ENCODE data around the gene CPXM1. TPM values are rescaled to one million over a fixed set of nuclear protein-coding genes. Genes with fewer than 3 reads are reported as not detected.

The CPXM1 gene
- total RNA-seq, 1 donor: under 0.01 TPM

DNA sequence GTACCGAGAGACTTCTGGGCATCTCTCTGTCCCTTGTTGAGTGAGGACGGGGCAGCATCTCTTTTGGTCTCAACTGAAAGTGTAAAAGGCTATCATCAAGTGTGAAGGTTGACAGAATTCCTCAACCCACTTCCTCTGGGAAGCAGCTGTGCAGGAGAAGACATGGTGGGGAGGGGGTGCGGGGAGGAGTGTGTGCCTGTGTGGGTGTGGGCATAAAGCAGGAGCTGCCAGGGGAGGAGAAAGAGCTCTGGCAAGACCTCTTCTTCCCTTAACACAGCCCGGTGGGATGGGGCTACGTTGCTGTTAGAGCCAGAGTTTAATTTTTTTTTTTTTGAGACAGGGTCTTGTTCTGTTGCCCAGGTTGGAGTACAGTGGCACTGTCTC is 31.8 kb downstream of the CPXM1 start:
- Histone ChIP-seq H3K27me3 (ENCODE audit: insufficient read depth, low read length) (peaks cover 69% of the 10 kb centered on the region), H3K36me3 (ENCODE audit: insufficient read depth, low read length) (no peaks in the 10 kb centered on the region), H3K79me2 (ENCODE audit: insufficient read depth, low read length) (no peaks in the 10 kb centered on the region), H3K27ac (ENCODE audit: low read depth, low read length) (no peak overlapping the region), H4K20me1 (ENCODE audit: insufficient read depth, low read length) (peaks cover 15% of the 10 kb centered on the region), H3K9me3 (ENCODE audit: low read depth, low read length) (no peaks in the 10 kb centered on the region), H3K4me3 (ENCODE audit: insufficient read depth, low read length) (no peak overlapping the region), H2AFZ (ENCODE audit: low read length) (no peak overlapping the region), H3K4me2 (ENCODE audit: insufficient read depth, low read length) (no peak overlapping the region), H3K4me1 (ENCODE audit: insufficient read depth, low read length) (peaks cover 13% of the 10 kb centered on the region)
- DNase-seq (ENCODE audit: insufficient read length, low spot score, missing footprints): peak; percentile 75
- TF ChIP-seq, protein P1, sequence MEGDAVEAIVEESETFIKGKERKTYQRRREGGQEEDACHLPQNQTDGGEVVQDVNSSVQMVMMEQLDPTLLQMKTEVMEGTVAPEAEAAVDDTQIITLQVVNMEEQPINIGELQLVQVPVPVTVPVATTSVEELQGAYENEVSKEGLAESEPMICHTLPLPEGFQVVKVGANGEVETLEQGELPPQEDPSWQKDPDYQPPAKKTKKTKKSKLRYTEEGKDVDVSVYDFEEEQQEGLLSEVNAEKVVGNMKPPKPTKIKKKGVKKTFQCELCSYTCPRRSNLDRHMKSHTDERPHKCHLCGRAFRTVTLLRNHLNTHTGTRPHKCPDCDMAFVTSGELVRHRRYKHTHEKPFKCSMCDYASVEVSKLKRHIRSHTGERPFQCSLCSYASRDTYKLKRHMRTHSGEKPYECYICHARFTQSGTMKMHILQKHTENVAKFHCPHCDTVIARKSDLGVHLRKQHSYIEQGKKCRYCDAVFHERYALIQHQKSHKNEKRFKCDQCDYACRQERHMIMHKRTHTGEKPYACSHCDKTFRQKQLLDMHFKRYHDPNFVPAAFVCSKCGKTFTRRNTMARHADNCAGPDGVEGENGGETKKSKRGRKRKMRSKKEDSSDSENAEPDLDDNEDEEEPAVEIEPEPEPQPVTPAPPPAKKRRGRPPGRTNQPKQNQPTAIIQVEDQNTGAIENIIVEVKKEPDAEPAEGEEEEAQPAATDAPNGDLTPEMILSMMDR (IDR thresholded peaks at IDR 0.05; ENCODE audit: extremely low read depth, low read depth, low read length): no peak

DNA sequence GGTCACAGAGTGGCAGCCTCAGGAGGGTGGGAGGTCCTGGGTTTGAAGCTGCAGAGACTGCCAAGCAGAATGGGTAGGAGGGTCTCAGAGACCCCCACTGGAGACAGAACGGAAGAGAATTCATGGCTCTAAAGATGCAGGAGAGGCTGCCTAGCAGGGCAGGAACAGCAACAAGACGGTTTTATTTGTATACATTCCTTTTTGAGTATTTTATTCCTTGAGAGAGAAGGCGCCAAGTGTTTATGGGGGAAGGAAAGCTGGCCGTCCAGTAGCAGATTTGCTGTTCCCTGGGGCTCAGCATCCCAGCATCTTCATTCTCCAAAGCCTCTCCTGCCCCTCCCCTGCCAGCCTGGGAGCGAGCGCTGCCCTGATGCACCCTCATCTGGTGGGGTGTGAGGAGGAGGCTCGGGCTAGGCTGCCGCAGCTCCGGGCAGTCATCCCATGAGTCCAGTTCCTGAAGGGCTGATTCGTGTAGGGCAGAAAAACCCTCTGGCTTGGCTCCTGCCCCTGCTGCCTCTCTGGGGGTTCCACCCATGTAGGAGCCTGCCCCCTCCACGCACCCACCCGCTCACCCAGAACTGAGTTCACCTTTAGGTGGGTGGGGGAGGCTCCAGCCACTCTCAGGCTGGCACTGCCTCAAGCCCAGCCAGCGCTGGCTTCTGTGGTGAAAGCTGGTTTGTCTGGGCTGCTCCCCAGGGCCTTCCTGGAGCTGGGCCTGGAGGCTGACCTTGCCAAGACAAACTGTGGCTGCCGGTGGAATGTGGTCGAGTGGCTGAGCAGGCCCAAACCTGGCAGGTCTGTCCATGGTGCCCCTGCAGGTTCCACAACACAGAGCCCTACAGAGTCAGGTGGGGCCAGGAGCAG is 32.4 kb downstream of the CPXM1 start:
- peak; percentile 95 for DNase-seq (ENCODE audit: insufficient read length, low spot score, missing footprints)
- Histone ChIP-seq H3K79me2 (ENCODE audit: insufficient read depth, low read length) (no peaks in the 10 kb centered on the region), H3K27me3 (ENCODE audit: insufficient read depth, low read length) (peaks cover 75% of the 10 kb centered on the region), H3K36me3 (ENCODE audit: insufficient read depth, low read length) (no peaks in the 10 kb centered on the region), H3K4me2 (ENCODE audit: insufficient read depth, low read length) (peak overlapping the region; percentile 50), H4K20me1 (ENCODE audit: insufficient read depth, low read length) (peaks cover 15% of the 10 kb centered on the region), H3K27ac (ENCODE audit: low read depth, low read length) (no peak overlapping the region), H2AFZ (ENCODE audit: low read length) (no peak overlapping the region), H3K9me3 (ENCODE audit: low read depth, low read length) (no peaks in the 10 kb centered on the region), H3K4me3 (ENCODE audit: insufficient read depth, low read length) (peak overlapping the region; percentile 23), H3K4me1 (ENCODE audit: insufficient read depth, low read length) (peaks cover 13% of the 10 kb centered on the region)
- TF ChIP-seq, protein P1 (IDR thresholded peaks at IDR 0.05; ENCODE audit: extremely low read depth, low read depth, low read length): no peak

DNA sequence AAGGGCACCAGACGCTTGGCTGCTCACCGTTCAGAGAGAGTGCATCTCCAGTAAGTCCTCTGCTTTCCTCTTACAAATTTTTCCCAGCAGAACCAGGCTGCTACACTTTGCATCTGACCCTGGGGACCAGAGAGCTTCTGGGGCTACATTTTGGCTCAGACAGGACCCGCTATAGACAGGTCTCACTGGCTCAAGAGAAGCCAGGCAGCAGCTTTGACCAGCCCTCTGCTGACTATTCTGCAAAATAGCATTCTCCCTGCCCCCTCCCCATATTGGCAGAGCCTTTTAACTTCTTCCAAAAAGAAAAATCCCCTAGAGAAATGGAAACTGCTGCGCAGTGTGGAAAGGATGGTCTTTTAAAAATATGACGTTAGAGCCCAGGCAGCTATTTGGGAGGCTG is 37.2 kb downstream of the CPXM1 start:
- TF ChIP-seq, protein P1 (IDR thresholded peaks at IDR 0.05; ENCODE audit: extremely low read depth, low read depth, low read length): no peak
- Histone ChIP-seq H3K36me3 (ENCODE audit: insufficient read depth, low read length) (no peaks in the 10 kb centered on the region), H3K4me2 (ENCODE audit: insufficient read depth, low read length) (no peak overlapping the region), H3K4me3 (ENCODE audit: insufficient read depth, low read length) (no peak overlapping the region), H3K9me3 (ENCODE audit: low read depth, low read length) (no peaks in the 10 kb centered on the region), H4K20me1 (ENCODE audit: insufficient read depth, low read length) (peaks cover 7% of the 10 kb centered on the region), H3K27ac (ENCODE audit: low read depth, low read length) (no peak overlapping the region), H3K79me2 (ENCODE audit: insufficient read depth, low read length) (no peaks in the 10 kb centered on the region), H3K4me1 (ENCODE audit: insufficient read depth, low read length) (peaks cover 8% of the 10 kb centered on the region), H2AFZ (ENCODE audit: low read length) (no peak overlapping the region), H3K27me3 (ENCODE audit: insufficient read depth, low read length) (peaks cover 65% of the 10 kb centered on the region)
- no peak for DNase-seq (ENCODE audit: insufficient read length, low spot score, missing footprints)

DNA sequence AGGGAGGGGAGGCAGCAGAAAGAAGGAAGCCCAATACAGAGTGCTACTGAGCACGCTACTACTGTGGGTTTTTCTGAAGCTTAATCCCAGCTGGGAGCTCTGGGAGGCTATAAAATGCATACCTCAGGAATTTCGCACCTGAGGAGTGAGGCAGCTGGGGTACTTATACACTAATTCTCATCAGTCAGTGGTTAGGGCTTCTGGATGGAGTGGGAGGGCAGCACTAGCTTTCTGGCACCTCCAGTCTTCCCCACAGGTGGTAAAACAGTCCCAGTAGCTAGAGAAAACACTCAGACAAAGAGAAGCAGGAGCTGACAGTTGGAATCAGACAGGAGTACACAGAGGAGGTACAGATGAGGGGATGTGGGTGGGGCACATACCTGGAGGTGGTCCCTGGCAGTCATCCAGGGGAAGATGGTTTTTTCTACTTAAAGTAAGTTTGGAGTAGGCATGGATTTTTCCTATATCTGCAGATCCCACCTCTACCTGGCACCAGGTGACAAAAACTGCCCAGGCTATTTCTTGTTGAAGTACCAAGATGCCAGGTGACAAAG is 37.8 kb downstream of the CPXM1 start:
- H3K79me2 ChIP-seq (ENCODE audit: insufficient read depth, low read length): no peaks in the 10 kb centered on the region
- peaks cover 2% of the 10 kb centered on the region for H4K20me1 ChIP-seq (ENCODE audit: insufficient read depth, low read length)
- no peaks in the 10 kb centered on the region for H3K9me3 ChIP-seq (ENCODE audit: low read depth, low read length)
- H3K27ac ChIP-seq (ENCODE audit: low read depth, low read length): no peak overlapping the region
- peaks cover 3% of the 10 kb centered on the region for H3K4me1 ChIP-seq (ENCODE audit: insufficient read depth, low read length)
- peak; percentile 57 for DNase-seq (ENCODE audit: insufficient read length, low spot score, missing footprints)
- no peaks in the 10 kb centered on the region for H3K36me3 ChIP-seq (ENCODE audit: insufficient read depth, low read length)
- H3K27me3 ChIP-seq (ENCODE audit: insufficient read depth, low read length): peaks cover 68% of the 10 kb centered on the region
- TF ChIP-seq, protein P1 (IDR thresholded peaks at IDR 0.05; ENCODE audit: extremely low read depth, low read depth, low read length): no peak
- H2AFZ ChIP-seq (ENCODE audit: low read length): no peak overlapping the region
- no peak overlapping the region for H3K4me2 ChIP-seq (ENCODE audit: insufficient read depth, low read length)
- H3K4me3 ChIP-seq (ENCODE audit: insufficient read depth, low read length): no peak overlapping the region
